Prostate gland (tissue), 2 donors: ENCODE measurements around the gene TMTC3. TPM values are rescaled to one million over a fixed set of nuclear protein-coding genes. Genes with fewer than 3 reads are reported as not detected.

Experiments
- DNase-seq: peaks from one replicate; pipeline ENCODE4 v3.0.0-alpha.2; 2019; ENCODE audit warnings: low spot score
- H3K27ac ChIP-seq, 2 donors: fragments of 200-600 bp; sonication (generic); 2 replicates each; pipeline ENCODE4 v1.5.1; 2017 to 2019
- H3K27me3 ChIP-seq: fragments of 200-600 bp; sonication (generic); replicated peaks from 2 replicates; pipeline ENCODE4 v1.5.1; 2019; ENCODE audit not compliant: insufficient read depth
- H3K36me3 ChIP-seq, 2 donors: fragments of 200-600 bp; sonication (generic); 1 replicate in 1 of 2; 2 replicates in 1 of 2; pipeline versions ENCODE4 v1.5.1 to v1.8.1; 2017 to 2019
- H3K4me1 ChIP-seq: fragments of 200-600 bp; sonication (generic); replicated peaks from 2 replicates; pipeline ENCODE4 v1.5.1; 2019
- H3K4me3 ChIP-seq, 2 donors: fragments of 200-600 bp; sonication (generic); 2 replicates each; pipeline ENCODE4 v1.5.1; 2017 to 2019
- H3K9me3 ChIP-seq: fragments of 200-600 bp; sonication (generic); 2 replicates; pipeline ENCODE4 v1.5.1; 2017
- POLR2A ChIP-seq: fragments of 450-650 bp; IDR thresholded peaks from one replicate; pipeline ENCODE4 v1.6.1; 2016; ENCODE audit warnings: antibody characterized with exemption, mild to moderate bottlenecking
- POLR2AphosphoS5 ChIP-seq: sonication (generic); formaldehyde crosslinking; IDR thresholded peaks from one replicate; pipeline ENCODE4 v1.6.1; 2017; ENCODE audit warnings: antibody characterized with exemption
- WGBS: methylation state at CpG from one replicate; pipeline ENCODE4 v1.1.5; 2018; 5-methylcytosine and 5-hydroxymethylcytosine counted together
- intact Hi-C: fragments of 100-400 bp; cut with DNase I; formaldehyde crosslinking; loops from one replicate; pipeline ENCODE4 v1.14.2; 2022
- total RNA-seq, 2 donors: library from RNA; depleted of rRNA; stranded (reverse); fragments of >200 nt; gene quantifications; one replicate each; pipeline ENCODE4 v1.1.0, GENCODE V29; 2016
- TF ChIP-seq, protein P1 (sequence below), 4 experiments: fragments of 200-600 bp in 2 of 4; fragments of 450-650 bp in 2 of 4; sonication (generic) in 2 of 4; IDR thresholded peaks; 1 replicate in 3 of 4; 2 replicates in 1 of 4; pipeline ENCODE4 v1.5.1; 2016 to 2019; ENCODE audit warnings: antibody characterized with exemption in 4 of 4, mild to moderate bottlenecking in 2 of 4, moderate library complexity in 2 of 4

The TMTC3 gene
- total RNA-seq, 2 donors from 2014 or later = 15.1 to 23.6 TPM

DNA sequence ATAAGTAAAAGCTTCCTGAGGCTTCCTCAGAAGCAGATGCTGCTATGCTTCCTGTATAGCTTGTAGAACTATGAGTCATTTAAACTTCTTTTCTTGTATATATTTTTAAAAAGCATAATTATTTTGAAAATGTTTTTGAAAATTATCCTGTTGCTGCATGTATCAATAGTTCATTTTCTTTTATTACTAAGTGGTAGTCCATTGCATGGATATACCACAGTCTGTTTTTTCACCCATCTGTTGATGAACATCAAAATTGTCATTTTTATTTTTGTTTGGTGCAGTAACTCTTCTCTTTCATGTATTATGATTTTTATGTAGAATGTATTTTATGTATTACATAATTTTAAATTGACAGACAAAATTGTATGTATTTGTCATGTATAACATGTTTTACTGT is 81.4 kb downstream of the TMTC3 start:
- intact Hi-C loops = no loop called here
- Histone ChIP-seq H3K27ac (no peak overlapping the region), H3K9me3 (no peaks in the 10 kb centered on the region), H3K4me3 (no peak overlapping the region), H3K27me3 (no peaks in the 10 kb centered on the region), H3K36me3 (no peaks in the 10 kb centered on the region), H3K4me1 (no peaks in the 10 kb centered on the region)
- DNase-seq = no peak
- TF ChIP-seq POLR2A (no peak), POLR2AphosphoS5 (no peak)
- TF ChIP-seq, protein P1, sequence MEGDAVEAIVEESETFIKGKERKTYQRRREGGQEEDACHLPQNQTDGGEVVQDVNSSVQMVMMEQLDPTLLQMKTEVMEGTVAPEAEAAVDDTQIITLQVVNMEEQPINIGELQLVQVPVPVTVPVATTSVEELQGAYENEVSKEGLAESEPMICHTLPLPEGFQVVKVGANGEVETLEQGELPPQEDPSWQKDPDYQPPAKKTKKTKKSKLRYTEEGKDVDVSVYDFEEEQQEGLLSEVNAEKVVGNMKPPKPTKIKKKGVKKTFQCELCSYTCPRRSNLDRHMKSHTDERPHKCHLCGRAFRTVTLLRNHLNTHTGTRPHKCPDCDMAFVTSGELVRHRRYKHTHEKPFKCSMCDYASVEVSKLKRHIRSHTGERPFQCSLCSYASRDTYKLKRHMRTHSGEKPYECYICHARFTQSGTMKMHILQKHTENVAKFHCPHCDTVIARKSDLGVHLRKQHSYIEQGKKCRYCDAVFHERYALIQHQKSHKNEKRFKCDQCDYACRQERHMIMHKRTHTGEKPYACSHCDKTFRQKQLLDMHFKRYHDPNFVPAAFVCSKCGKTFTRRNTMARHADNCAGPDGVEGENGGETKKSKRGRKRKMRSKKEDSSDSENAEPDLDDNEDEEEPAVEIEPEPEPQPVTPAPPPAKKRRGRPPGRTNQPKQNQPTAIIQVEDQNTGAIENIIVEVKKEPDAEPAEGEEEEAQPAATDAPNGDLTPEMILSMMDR (IDR thresholded peaks at IDR 0.05) = no peak

DNA sequence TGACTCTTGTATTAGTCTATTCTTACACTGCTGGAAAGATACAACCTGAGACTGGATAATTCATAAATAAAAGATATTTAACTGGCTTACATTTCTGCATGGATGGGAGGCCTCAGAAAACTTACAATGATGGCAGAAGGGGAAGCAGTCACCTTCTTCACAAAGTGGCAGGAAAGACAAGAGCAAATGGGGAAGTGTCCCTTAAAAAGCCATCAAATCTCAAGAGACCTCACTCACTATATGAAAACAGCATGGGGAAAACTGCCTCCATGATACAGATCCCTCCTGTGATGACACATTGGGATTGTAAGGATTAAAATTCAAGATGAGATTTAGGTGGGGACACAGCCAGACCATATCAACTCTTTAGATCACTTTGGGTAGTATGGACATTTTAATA is 83.7 kb downstream of the TMTC3 start:
- DNase-seq = no peak
- intact Hi-C loops = no loop called here
- Histone ChIP-seq H3K36me3 (no peaks in the 10 kb centered on the region), H3K9me3 (no peaks in the 10 kb centered on the region), H3K4me3 (no peak overlapping the region), H3K27ac (no peak overlapping the region), H3K27me3 (no peaks in the 10 kb centered on the region), H3K4me1 (no peaks in the 10 kb centered on the region)
- no peak for TF ChIP-seq POLR2AphosphoS5
- TF ChIP-seq, protein P1 (IDR thresholded peaks at IDR 0.05) = no peak
- TF ChIP-seq POLR2A = no peak

DNA sequence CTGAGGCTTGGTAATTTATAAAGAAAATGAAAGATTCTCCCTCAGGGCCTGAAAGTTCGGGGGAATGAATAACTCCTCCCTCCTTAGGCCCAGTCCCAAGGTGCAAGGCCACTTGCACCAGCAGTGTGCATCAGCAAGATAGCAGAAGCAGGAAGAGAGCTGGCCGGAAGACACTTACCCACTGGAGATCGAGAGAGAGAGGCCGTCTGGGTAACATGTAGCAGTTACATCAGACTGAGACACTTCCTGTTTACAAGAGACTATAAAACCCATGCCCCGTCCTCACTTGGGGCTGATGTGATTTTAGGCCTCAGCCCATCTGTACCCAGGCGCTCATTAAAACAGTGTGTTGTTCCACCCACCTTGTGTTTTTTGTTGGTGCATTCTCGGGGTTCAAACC is 85.2 kb downstream of the TMTC3 start:
- no peak for DNase-seq
- TF ChIP-seq, protein P1 (IDR thresholded peaks at IDR 0.05) = no peak
- TF ChIP-seq POLR2A = no peak
- WGBS = 71% methylated on average over 7 of the region's 7 CpGs
- H3K36me3 ChIP-seq = no peaks in the 10 kb centered on the region
- H3K9me3 ChIP-seq = no peaks in the 10 kb centered on the region
- no peak overlapping the region for H3K27ac ChIP-seq
- H3K4me1 ChIP-seq = no peaks in the 10 kb centered on the region
- intact Hi-C loops = no loop called here
- H3K27me3 ChIP-seq = no peaks in the 10 kb centered on the region
- H3K4me3 ChIP-seq = no peak overlapping the region

DNA sequence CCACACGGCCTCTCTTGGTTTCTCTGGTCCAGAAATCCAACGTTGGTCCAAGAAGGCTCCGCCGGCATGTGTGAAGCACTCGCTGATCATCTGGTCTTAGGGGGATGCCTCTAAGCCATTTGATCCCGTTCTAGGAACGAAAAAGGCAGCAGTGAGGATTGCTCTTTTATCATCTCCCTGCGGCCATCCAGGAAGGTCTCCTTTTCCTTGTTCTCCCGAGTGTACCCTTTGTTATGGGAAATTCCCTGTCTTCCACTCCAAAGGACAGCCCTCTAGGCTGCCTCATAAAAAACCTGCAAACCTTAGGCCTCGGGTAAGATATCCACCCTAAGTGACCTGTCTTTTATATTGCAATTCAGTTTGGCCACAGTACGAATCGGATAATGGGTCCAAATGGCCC is 85.8 kb downstream of the TMTC3 start:
- TF ChIP-seq POLR2AphosphoS5 (no peak), POLR2A (no peak)
- TF ChIP-seq, protein P1 (IDR thresholded peaks at IDR 0.05) = no peak
- DNase-seq = no peak
- Histone ChIP-seq H3K36me3 (no peaks in the 10 kb centered on the region), H3K27me3 (no peaks in the 10 kb centered on the region), H3K4me1 (no peaks in the 10 kb centered on the region), H3K4me3 (no peak overlapping the region), H3K27ac (no peak overlapping the region), H3K9me3 (no peaks in the 10 kb centered on the region)
- intact Hi-C loops = no loop called here
- 90% methylated on average over 12 of the region's 12 CpGs for WGBS

DNA sequence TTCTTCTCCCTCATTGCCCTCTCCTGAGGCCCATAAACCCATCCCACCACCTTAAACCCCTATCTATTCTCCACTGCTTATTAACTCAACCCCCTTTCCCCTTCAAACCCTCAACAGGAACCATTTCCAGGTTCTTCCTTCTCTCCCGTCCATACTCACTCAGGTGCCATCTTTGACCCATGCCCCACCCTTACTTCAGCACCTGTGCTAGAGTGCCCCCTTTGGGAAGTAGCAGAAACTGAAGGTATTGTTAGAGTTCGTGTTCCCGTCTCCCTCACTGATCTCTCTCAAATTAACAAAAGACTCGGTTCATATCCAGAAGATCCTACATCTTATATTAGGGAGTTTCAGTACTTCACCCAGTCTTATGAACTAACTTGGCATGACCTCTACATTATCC is 86.6 kb downstream of the TMTC3 start:
- intact Hi-C loops = no loop called here
- Histone ChIP-seq H3K36me3 (no peaks in the 10 kb centered on the region), H3K27me3 (no peaks in the 10 kb centered on the region), H3K27ac (no peak overlapping the region), H3K9me3 (no peaks in the 10 kb centered on the region), H3K4me1 (no peaks in the 10 kb centered on the region), H3K4me3 (no peak overlapping the region)
- no peak for DNase-seq
- WGBS = 96% methylated on average over 4 of the region's 4 CpGs
- TF ChIP-seq POLR2A (no peak), POLR2AphosphoS5 (no peak)
- TF ChIP-seq, protein P1 (IDR thresholded peaks at IDR 0.05) = no peak
